Kidney (tissue), 14 donors: ENCODE data around the gene FAM83C. TPM values are rescaled to one million over a fixed set of nuclear protein-coding genes. Genes with fewer than 3 reads are reported as not detected.

ENCODE experiments used
- DNase-seq, 5 donors: peaks; one replicate each; pipeline ENCODE4 v3.0.0-alpha.2; 2013 to 2020
- FAIRE-seq: peaks from 2 replicates; lab custom pipeline; 2012; peaks lifted over from hg19 to GRCh38; lab: Jason Lieb, UNC
- H3K27ac ChIP-seq, 2 donors: one replicate each; pipeline ENCODE4 v1.7.0; 2013; ENCODE audit warnings: low read depth in 2 of 2, low read length in 2 of 2, inconsistent platforms in 1 of 2
- H3K27me3 ChIP-seq: one replicate; pipeline ENCODE4 v1.7.1; 2013; ENCODE audit warnings: low read length, inconsistent platforms; ENCODE audit not compliant: control insufficient read depth, insufficient read depth
- H3K36me3 ChIP-seq, 3 donors: one replicate each; pipeline versions ENCODE4 v1.7.0 to v1.7.1; 2013; ENCODE audit warnings: low read length in 3 of 3, control low read depth in 1 of 3, inconsistent platforms in 1 of 3; ENCODE audit not compliant: insufficient read depth in 3 of 3, control insufficient read depth in 2 of 3
- H3K4me1 ChIP-seq, 3 donors: one replicate each; pipeline versions ENCODE4 v1.7.0 to v1.7.1; 2013; ENCODE audit warnings: low read length in 3 of 3, inconsistent platforms in 1 of 3, low read depth in 1 of 3; ENCODE audit not compliant: control insufficient read depth in 2 of 3, insufficient read depth in 2 of 3
- H3K4me3 ChIP-seq, 3 donors: one replicate each; pipeline versions ENCODE4 v1.7.0 to v1.8.1; 2013; ENCODE audit warnings: low read length in 3 of 3, control low read depth in 1 of 3, inconsistent platforms in 1 of 3
- H3K9ac ChIP-seq, 3 donors: one replicate each; pipeline versions ENCODE4 v1.7.0 to v1.7.1; 2013; ENCODE audit warnings: low read length in 3 of 3, control low read depth in 1 of 3, inconsistent platforms in 1 of 3
- H3K9me3 ChIP-seq, 3 donors: one replicate each; pipeline versions ENCODE4 v1.7.0 to v1.7.1; 2013; ENCODE audit warnings: low read length in 3 of 3, control low read depth in 1 of 3, inconsistent platforms in 1 of 3; ENCODE audit not compliant: control insufficient read depth in 2 of 3, insufficient read depth in 1 of 3
- CTCF ChIP-seq: IDR thresholded peaks from 3 replicates; pipeline ENCODE4 v1.5.1; 2012; ENCODE audit warnings: mild to moderate bottlenecking, moderate library complexity, borderline replicate concordance; ENCODE audit not compliant: insufficient read depth; ENCODE audit errors: extremely low read depth
- intact Hi-C: fragments of 100-400 bp; cut with DNase I; formaldehyde crosslinking; loops from one replicate; pipeline ENCODE4 v1.11.1; 2022
- polyA plus RNA-seq: library from polyadenylated mRNA; stranded (reverse); fragments of 350-450 nt; fragmentation: Illumina TruSeq; extraction: RNeasy Lipid Tissue Mini Kit (QIAGEN cat#74804); gene quantifications from one replicate; pipeline ENCODE4 v1.2.3, GENCODE V29; 2014; ENCODE audit warnings: low read depth, low replicate concordance; ENCODE audit not compliant: insufficient read depth
- total RNA-seq: library from RNA; stranded (reverse); fragmentation: NEBNext Ultra II Directional; extraction: Animal tissue kit (Norgen Biotek cat#: 25700); gene quantifications from one replicate; pipeline ENCODE4 v1.2.1, GENCODE V29; 2021
- donor health status: control.
- donor health status: control.
- donor health status: control.
- donor health status: control.
- donor health status: control.
- donor health status: DM: yes; HTN: yes; CAD: no.
- donor health status: Normal renal cell carcinoma (clear cell type).

Gene FAM83C
- total and polyA plus RNA-seq, 2 donors from 2014 or later: not detected

GRCh38 chr20:35299780-35300179, 7.6 kb upstream of the FAM83C start:
- FAIRE-seq (no peak), DNase-seq (no peak)
- Histone ChIP-seq H3K27ac (no peak overlapping the region), H3K9ac (no peak overlapping the region), H3K4me1 (peaks cover 0 to 2% (median 0%) of the 10 kb centered on the region in 3 donors), H3K36me3 (peaks cover 0 to 2% (median 0%) of the 10 kb centered on the region in 3 donors), H3K27me3 (no peaks in the 10 kb centered on the region), H3K4me3 (no peak overlapping the region), H3K9me3 (no peaks in the 10 kb centered on the region)
- intact Hi-C loops: loop anchor here (5.0 kb wide), 1 partner anchor 143 kb away; no protein-coding TSS in a partner anchor
- TF ChIP-seq CTCF: no peak

- no peak for DNase-seq
- H3K27ac ChIP-seq: no peak overlapping the region
- H3K4me3 ChIP-seq: no peak overlapping the region
- no peaks in the 10 kb centered on the region for H3K27me3 ChIP-seq
- H3K9me3 ChIP-seq: no peaks in the 10 kb centered on the region
- TF ChIP-seq CTCF: no peak
- intact Hi-C loops: no loop called here
- H3K9ac ChIP-seq: no peak overlapping the region
- H3K4me1 ChIP-seq: no peaks in the 10 kb centered on the region
- peaks cover 0 to 2% (median 0%) of the 10 kb centered on the region in 3 donors for H3K36me3 ChIP-seq
- no peak for FAIRE-seq
Observed at GRCh38 chr20:35298264-35298663, 6.0 kb upstream of the FAM83C start.

- Histone ChIP-seq H3K27me3 (no peaks in the 10 kb centered on the region), H3K27ac (no peak overlapping the region), H3K4me3 (no peak overlapping the region), H3K4me1 (no peaks in the 10 kb centered on the region), H3K9ac (no peak overlapping the region), H3K9me3 (no peaks in the 10 kb centered on the region), H3K36me3 (no peaks in the 10 kb centered on the region)
- intact Hi-C loops: no loop called here
- TF ChIP-seq CTCF: no peak
- FAIRE-seq (no peak), DNase-seq (no peak)
Observed at GRCh38 chr20:35297740-35298139, 5.5 kb upstream of the FAM83C start.

- Histone ChIP-seq H3K9ac (no peak overlapping the region), H3K4me1 (no peaks in the 10 kb centered on the region), H3K36me3 (no peaks in the 10 kb centered on the region), H3K27ac (no peak overlapping the region), H3K4me3 (no peak overlapping the region), H3K9me3 (no peaks in the 10 kb centered on the region), H3K27me3 (no peaks in the 10 kb centered on the region)
- intact Hi-C loops: no loop called here
- no peak for FAIRE-seq
- no peak for TF ChIP-seq CTCF
- DNase-seq: no peak
Observed at GRCh38 chr20:35297155-35297554, 4.9 kb upstream of the FAM83C start.
